OCI-LY3 (cell line): Measurements from ENCODE around the gene GIPR.

Experiments
- EZH2phosphoT487 ChIP-seq: fragments of 200-600 bp; shearing (Covaris generic); IDR thresholded peaks from 2 replicates; pipeline ENCODE4 v1.6.1; 2018; ENCODE audit warnings: antibody characterized with exemption, mixed run types, low read depth
- TF ChIP-seq, protein P1 (sequence below): fragments of 200-600, 300-600 bp; sonication (generic); IDR thresholded peaks from 2 replicates; pipeline ENCODE4 v1.5.1; 2014; ENCODE audit warnings: antibody characterized with exemption, low read length, low read depth

DNA sequence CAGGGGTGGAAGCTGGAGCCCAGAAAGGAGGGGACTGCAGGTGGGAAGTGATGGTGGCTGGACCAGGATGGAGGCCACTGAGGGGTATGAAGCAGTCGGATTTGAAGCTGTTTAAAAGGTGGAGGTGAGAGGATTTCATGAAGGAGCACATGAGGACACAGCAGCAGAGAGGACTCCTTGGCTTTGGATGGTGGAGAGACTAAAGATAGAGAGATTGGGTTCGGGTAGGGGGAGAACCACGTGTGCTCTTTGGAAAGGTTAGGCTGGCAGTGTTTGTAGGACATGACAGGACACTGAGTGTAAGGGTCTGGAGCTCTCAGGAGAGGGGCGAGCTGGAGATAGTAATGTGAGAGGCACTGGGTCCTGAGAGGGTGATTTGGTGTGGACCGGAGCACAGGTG lies 14.9 kb downstream of the GIPR start:
- TF ChIP-seq, protein P1, sequence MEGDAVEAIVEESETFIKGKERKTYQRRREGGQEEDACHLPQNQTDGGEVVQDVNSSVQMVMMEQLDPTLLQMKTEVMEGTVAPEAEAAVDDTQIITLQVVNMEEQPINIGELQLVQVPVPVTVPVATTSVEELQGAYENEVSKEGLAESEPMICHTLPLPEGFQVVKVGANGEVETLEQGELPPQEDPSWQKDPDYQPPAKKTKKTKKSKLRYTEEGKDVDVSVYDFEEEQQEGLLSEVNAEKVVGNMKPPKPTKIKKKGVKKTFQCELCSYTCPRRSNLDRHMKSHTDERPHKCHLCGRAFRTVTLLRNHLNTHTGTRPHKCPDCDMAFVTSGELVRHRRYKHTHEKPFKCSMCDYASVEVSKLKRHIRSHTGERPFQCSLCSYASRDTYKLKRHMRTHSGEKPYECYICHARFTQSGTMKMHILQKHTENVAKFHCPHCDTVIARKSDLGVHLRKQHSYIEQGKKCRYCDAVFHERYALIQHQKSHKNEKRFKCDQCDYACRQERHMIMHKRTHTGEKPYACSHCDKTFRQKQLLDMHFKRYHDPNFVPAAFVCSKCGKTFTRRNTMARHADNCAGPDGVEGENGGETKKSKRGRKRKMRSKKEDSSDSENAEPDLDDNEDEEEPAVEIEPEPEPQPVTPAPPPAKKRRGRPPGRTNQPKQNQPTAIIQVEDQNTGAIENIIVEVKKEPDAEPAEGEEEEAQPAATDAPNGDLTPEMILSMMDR = no peak
- TF ChIP-seq EZH2phosphoT487 = no peak
